COLO668 (cell line): ENCODE measurements around the gene ZC3H7A.

Experiments used
- DNase-seq: peaks from one replicate; lab custom pipeline; 2025; ENCODE audit not compliant: unreplicated experiment; lab: John Stamatoyannopoulos, UW

The ZC3H7A gene

DNA sequence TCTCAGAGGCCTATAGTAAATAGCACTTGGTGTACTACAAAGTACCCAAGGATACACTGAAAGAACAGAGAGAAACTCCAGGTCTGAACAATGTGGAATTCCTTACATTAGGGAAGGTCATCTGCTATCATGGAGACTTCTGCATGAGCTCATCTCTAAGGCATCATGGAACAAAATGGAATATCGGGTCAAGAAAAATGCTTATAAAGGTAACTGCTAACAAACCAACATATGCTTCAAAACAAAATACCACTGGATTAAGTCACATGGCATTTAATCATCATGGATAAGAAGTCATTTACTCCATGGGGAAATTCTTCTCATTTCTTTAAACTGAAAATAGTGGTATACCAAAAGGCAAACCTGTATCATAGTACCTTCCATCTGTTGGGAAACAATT lies 88.6 kb downstream of the ZC3H7A start:
- DNase-seq = no peak

DNA sequence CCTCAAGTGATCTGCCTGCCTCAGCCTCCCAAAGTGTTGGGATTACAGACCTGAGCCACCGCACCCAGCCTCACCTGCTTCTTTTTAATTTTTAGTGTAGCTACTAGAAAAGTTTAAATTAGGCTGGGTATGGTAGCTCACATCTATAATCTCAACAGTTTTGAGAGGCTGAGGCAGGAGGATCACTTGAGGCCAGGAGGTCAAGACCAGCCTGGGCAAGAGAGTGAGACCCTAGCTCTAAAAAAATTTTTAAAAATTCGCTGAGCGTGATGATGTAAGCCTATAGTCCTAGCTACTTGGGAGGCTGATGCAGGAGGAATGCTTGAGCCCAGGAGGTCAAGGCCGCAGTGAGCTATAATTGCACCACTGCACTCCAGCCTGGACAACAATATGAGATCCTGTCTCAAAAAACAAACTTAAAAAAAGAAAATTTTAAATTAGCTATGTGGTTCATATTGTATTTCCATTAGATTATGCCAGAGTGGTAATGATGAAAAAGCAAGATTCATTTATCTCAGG lies 89.3 kb downstream of the ZC3H7A start:
- DNase-seq = no peak

DNA sequence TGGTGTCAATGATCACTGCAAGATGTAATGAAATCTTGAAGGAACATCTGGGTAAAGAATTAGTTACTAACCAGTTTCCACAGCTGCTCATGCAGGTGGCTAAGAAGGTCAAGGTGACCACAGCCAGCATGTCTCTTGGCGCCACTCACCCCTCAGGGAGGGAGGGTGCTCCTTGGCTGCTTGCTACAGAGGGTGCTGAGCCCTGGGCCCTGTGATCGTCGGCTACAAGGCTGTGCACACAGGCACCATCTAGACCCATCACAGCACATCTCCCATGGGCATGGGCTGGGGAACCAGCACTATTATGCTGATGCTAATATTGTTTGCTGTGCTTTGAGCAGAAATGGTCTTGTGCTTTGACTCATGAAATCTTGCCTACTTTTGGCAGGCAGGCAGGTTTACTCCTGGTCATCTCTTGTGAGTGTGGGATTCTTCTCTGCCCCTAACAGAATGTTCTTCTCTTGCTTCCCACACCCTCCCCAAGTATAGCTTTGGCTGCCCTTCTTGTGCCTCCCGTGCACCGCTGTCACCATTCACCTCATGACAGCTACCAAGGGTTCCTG lies 90.8 kb downstream of the ZC3H7A start:
- no peak for DNase-seq

DNA sequence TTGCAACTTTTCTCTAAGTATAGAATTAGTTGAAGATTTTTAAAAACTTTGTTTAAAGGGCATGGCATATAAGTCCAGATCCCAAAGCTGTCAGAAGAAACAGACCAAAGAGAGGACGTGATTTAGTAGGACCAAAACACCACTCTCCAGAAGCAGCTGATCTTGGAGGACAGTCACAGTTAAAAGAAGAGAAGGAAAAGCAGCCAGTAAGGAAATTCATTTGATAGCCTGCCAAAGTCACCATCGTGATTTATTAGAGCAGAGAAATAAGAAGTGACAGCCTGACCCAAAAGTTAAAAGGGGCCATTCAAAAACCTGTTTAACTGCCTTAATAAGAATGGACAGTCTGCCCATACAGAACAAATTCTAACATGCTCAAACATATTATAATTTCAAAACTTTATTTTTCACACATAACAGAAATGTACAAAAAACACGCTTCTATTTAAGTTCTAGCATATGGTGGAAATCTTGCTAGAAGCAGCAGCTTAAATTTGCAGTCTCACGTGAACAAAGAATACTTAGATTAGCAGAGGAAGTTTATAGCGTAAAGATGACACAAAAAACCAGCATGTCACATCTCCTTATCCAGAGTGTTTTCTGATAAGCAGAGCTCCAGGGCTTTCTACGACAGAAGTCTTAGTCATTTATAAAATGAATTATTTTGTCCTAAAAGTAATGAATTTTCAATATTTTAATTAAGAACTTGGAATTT lies 91.6 kb downstream of the ZC3H7A start:
- no peak for DNase-seq
